HepG2 (cell line): Measurements from ENCODE around the gene BCAN. TPM values are rescaled to one million over a fixed set of nuclear protein-coding genes. Genes with fewer than 3 reads are reported as not detected.
A peak's percentile ranks its signal among the peaks of the same experiment; 100 is the strongest.

Source experiments
- AGO1 ChIP-seq: fragments of 200-400 bp; formaldehyde crosslinking; IDR thresholded peaks from 2 replicates; pipeline ENCODE4 v1.6.1; 2017; ENCODE audit warnings: mild to moderate bottlenecking, low read depth, low read length, moderate library complexity; ENCODE audit not compliant: poor library complexity, severe bottlenecking
- CAMTA2 ChIP-seq: sonication (generic); formaldehyde crosslinking; IDR thresholded peaks from 2 replicates; pipeline ENCODE4 v1.4.0; 2020; ENCODE audit warnings: mild to moderate bottlenecking, missing genetic modification reagents, borderline replicate concordance
- FOSL1 ChIP-seq: sonication (generic); formaldehyde crosslinking; IDR thresholded peaks from 2 replicates; pipeline ENCODE4 v1.9.0; 2021; ENCODE audit warnings: missing genetic modification reagents, borderline replicate concordance
- FOXK1 ChIP-seq: sonication (generic); formaldehyde crosslinking; IDR thresholded peaks from 2 replicates; pipeline ENCODE4 v1.4.0; 2020; ENCODE audit warnings: low read depth, missing genetic modification reagents, borderline replicate concordance
- GATA4 ChIP-seq: sonication (generic); IDR thresholded peaks from 2 replicates; pipeline ENCODE4 v1.6.1; 2016; ENCODE audit warnings: antibody characterized with exemption, low read depth, borderline replicate concordance
- HBP1 ChIP-seq: IDR thresholded peaks from 2 replicates; pipeline ENCODE4 v1.6.1; 2016; ENCODE audit warnings: low read depth, control low read depth
- HNF1A ChIP-seq, 2 experiments: sonication (generic) in 1 of 2; formaldehyde crosslinking in 1 of 2; IDR thresholded peaks; 2 replicates each; pipeline versions ENCODE4 v1.4.0 to v1.6.1; 2016 to 2020; ENCODE audit warnings: borderline replicate concordance in 1 of 2, low read depth in 1 of 2, mild to moderate bottlenecking in 1 of 2, missing genetic modification reagents in 1 of 2
- JARID2 ChIP-seq: sonication (generic); formaldehyde crosslinking; IDR thresholded peaks from 2 replicates; pipeline ENCODE4 v1.8.1; 2023; ENCODE audit warnings: missing genetic modification reagents, inconsistent platforms; ENCODE audit not compliant: insufficient replicate concordance
- NCOA2 ChIP-seq: sonication (generic); formaldehyde crosslinking; IDR thresholded peaks from 2 replicates; pipeline ENCODE4 v1.8.0; 2022; ENCODE audit warnings: inconsistent platforms
- PBX2 ChIP-seq: IDR thresholded peaks from 2 replicates; pipeline ENCODE4 v1.6.1; 2016; ENCODE audit warnings: control low read depth
- SIX1 ChIP-seq: sonication (generic); formaldehyde crosslinking; IDR thresholded peaks from 2 replicates; pipeline ENCODE4 v1.4.0; 2020; ENCODE audit warnings: missing genetic modification reagents, borderline replicate concordance
- SSRP1 ChIP-seq: IDR thresholded peaks from 2 replicates; pipeline ENCODE4 v1.6.1; 2016; ENCODE audit warnings: control low read depth
- TFDP2 ChIP-seq: sonication (generic); formaldehyde crosslinking; IDR thresholded peaks from 2 replicates; pipeline ENCODE4 v1.4.0; 2020; ENCODE audit warnings: missing genetic modification reagents
- ZBTB33 ChIP-seq: sonication (generic); formaldehyde crosslinking; IDR thresholded peaks from 2 replicates; pipeline ENCODE4 v1.4.0; 2020; ENCODE audit warnings: missing genetic modification reagents
- ZBTB34 ChIP-seq: sonication (generic); formaldehyde crosslinking; IDR thresholded peaks from 2 replicates; pipeline ENCODE4 v1.8.0; 2022; ENCODE audit warnings: mild to moderate bottlenecking, missing genetic modification reagents
- ZNF460 ChIP-seq: sonication (generic); formaldehyde crosslinking; IDR thresholded peaks from 2 replicates; pipeline ENCODE4 v1.5.1; 2020; ENCODE audit warnings: missing genetic modification reagents, mild to moderate bottlenecking, borderline replicate concordance
- polyA plus RNA-seq, 8 experiments: library from polyadenylated mRNA; depleted of rRNA in 3 of 8; stranded (reverse) in 7 of 8; unstranded in 1 of 8; fragments of >200 nt; fragmentation: Illumina TruSeq in 4 of 8; extraction: Trizol in 4 of 8; gene quantifications; 2 replicates each; pipeline versions ENCODE4 v1.2.1 to v1.2.3, GENCODE V29; 2011 to 2016; ENCODE audit warnings: low read depth in 4 of 8, missing spikeins in 1 of 8, mixed read lengths in 1 of 8; ENCODE audit not compliant: insufficient read depth in 1 of 8
- total RNA-seq, 5 experiments: library from RNA; depleted of rRNA; stranded (reverse); fragments of >200 nt; fragmentation: Illumina TruSeq; extraction: Trizol; gene quantifications; 2 replicates each; pipeline ENCODE4 v1.2.3, GENCODE V29; 2016; ENCODE audit warnings: low read depth in 1 of 5

Gene BCAN
- total and polyA plus RNA-seq, 2 of the 13 experiments (the other 11 are each of a cell fraction or from before 2014, with no cell fraction given), result not detected

- peak; percentile 94; the same call in 1 of the 2 replicates for TF ChIP-seq HBP1 (CRISPR knock-in tag)
- TF ChIP-seq PBX2 (CRISPR knock-in tag), result no peak
- TF ChIP-seq FOXK1 (CRISPR knock-in tag), result 0 out of 2 replicates have a peak, but pooled peaks have one; percentile 49
- no peak for TF ChIP-seq SSRP1 (CRISPR knock-in tag)
- no peak for TF ChIP-seq CAMTA2
- TF ChIP-seq ZBTB34 (CRISPR knock-in tag), result peak; percentile 77
- TF ChIP-seq TFDP2 (CRISPR knock-in tag), result peak; percentile 82; the same call in 1 of the 2 replicates
- TF ChIP-seq AGO1, result no peak
- no peak for TF ChIP-seq GATA4
- no peak for TF ChIP-seq FOSL1 (CRISPR knock-in tag)
- no peak for TF ChIP-seq SIX1
- TF ChIP-seq ZBTB33 (CRISPR knock-in tag), result no peak; the same call in 1 of the 2 replicates
- TF ChIP-seq ZNF460, result no peak
- no peak for TF ChIP-seq JARID2 (CRISPR knock-in tag)
- no peak for TF ChIP-seq HNF1A (IDR thresholded peaks at IDR 0.05; ENCODE audit: low read depth)
- TF ChIP-seq HNF1A (CRISPR knock-in tag; IDR thresholded peaks at IDR 0.05; ENCODE audit: borderline replicate concordance), result no peak
- TF ChIP-seq NCOA2 (CRISPR knock-in tag), result 0 out of 2 replicates have a peak, but pooled peaks have one; percentile 28
Observed at GRCh38 chr1:156601122-156601830, 40.6 kb upstream of the BCAN start, which contains the start of gene GPATCH4 (continued).
